Osteocyte (in vitro differentiated cells): ENCODE results near the gene COL5A2. TPM values are rescaled to one million over a fixed set of nuclear protein-coding genes. Genes with fewer than 3 reads are reported as not detected.

Experiments
- DNase-seq: peaks from one replicate; pipeline ENCODE4 v3.0.0; 2021; ENCODE audit warnings: mixed read lengths; ENCODE audit not compliant: unreplicated experiment; ENCODE audit errors: extremely low spot score
- H3K27ac Mint-ChIP-seq: one replicate; pipeline ENCODE4 v1.8.0; 2021; ENCODE audit warnings: mild to moderate bottlenecking, mixed read lengths; ENCODE audit not compliant: unreplicated experiment
- H3K27me3 Mint-ChIP-seq: one replicate; pipeline ENCODE4 v1.8.0; 2021; ENCODE audit warnings: mixed read lengths; ENCODE audit not compliant: unreplicated experiment
- H3K36me3 Mint-ChIP-seq: one replicate; pipeline ENCODE4 v1.8.0; 2021; ENCODE audit warnings: mixed read lengths; ENCODE audit not compliant: unreplicated experiment
- H3K4me1 Mint-ChIP-seq: one replicate; pipeline ENCODE4 v1.8.0; 2021; ENCODE audit warnings: mixed read lengths; ENCODE audit not compliant: unreplicated experiment
- H3K4me3 Mint-ChIP-seq: one replicate; pipeline ENCODE4 v1.8.0; 2021; ENCODE audit warnings: mild to moderate bottlenecking, moderate library complexity, mixed read lengths; ENCODE audit not compliant: unreplicated experiment
- H3K9me3 Mint-ChIP-seq: one replicate; pipeline ENCODE4 v1.8.0; 2021; ENCODE audit warnings: mixed read lengths; ENCODE audit not compliant: unreplicated experiment
- CTCF ChIP-seq: fragments of 200-600 bp; sonication (generic); IDR thresholded peaks from 2 replicates; pipeline ENCODE4 v1.5.0; 2021; ENCODE audit warnings: antibody characterized with exemption, mild to moderate bottlenecking, moderate library complexity
- total RNA-seq: library from RNA; stranded (reverse); gene quantifications from 2 replicates; pipeline ENCODE4 v1.2.1, GENCODE V29; 2021

COL5A2 gene
- total RNA-seq, 1 donor from 2014 or later, result 1,873 TPM

- DNase-seq, result no peak
- Mint-ChIP-seq H3K27ac (peak overlapping the region; percentile 75), H3K36me3 (peaks cover 54% of the 10 kb centered on the region), H3K9me3 (no peaks in the 10 kb centered on the region), H3K27me3 (no peaks in the 10 kb centered on the region), H3K4me1 (peaks cover 91% of the 10 kb centered on the region), H3K4me3 (no peak overlapping the region)
- TF ChIP-seq CTCF, result no peak
Measured at GRCh38 chr2:189125195-189125594, 54.4 kb downstream of the COL5A2 start.

- Mint-ChIP-seq H3K4me1 (peaks cover 85% of the 10 kb centered on the region), H3K27ac (peak overlapping the region; percentile 75), H3K27me3 (no peaks in the 10 kb centered on the region), H3K9me3 (no peaks in the 10 kb centered on the region), H3K4me3 (no peak overlapping the region), H3K36me3 (peaks cover 54% of the 10 kb centered on the region)
- no peak for TF ChIP-seq CTCF
- no peak for DNase-seq
Measured at GRCh38 chr2:189124175-189124574, 55.4 kb downstream of the COL5A2 start.

GRCh38 chr2:189118386-189118785, 61.2 kb downstream of the COL5A2 start:
- Mint-ChIP-seq H3K9me3 (no peaks in the 10 kb centered on the region), H3K4me3 (no peak overlapping the region), H3K27ac (peak overlapping the region; percentile 84), H3K27me3 (no peaks in the 10 kb centered on the region), H3K4me1 (peaks cover 80% of the 10 kb centered on the region), H3K36me3 (peaks cover 32% of the 10 kb centered on the region)
- no peak for TF ChIP-seq CTCF
- no peak for DNase-seq

- Mint-ChIP-seq H3K4me1 (peaks cover 80% of the 10 kb centered on the region), H3K4me3 (peak overlapping the region; percentile 17), H3K36me3 (peaks cover 22% of the 10 kb centered on the region), H3K9me3 (no peaks in the 10 kb centered on the region), H3K27me3 (no peaks in the 10 kb centered on the region), H3K27ac (peak overlapping the region; percentile 78)
- no peak for DNase-seq
- no peak for TF ChIP-seq CTCF
Measured at GRCh38 chr2:189116979-189117378, 62.6 kb downstream of the COL5A2 start.

- no peak for DNase-seq
- Mint-ChIP-seq H3K27ac (peak overlapping the region; percentile 78), H3K4me3 (peak overlapping the region; percentile 29), H3K4me1 (peaks cover 80% of the 10 kb centered on the region), H3K9me3 (no peaks in the 10 kb centered on the region), H3K36me3 (peaks cover 17% of the 10 kb centered on the region), H3K27me3 (no peaks in the 10 kb centered on the region)
- no peak for TF ChIP-seq CTCF
Measured at GRCh38 chr2:189116087-189116486, 63.5 kb downstream of the COL5A2 start.
